IPS-15b (cell line): ENCODE measurements around the gene TMEM42.

Source experiments
- H3K27me3 ChIP-seq: one replicate; pipeline ENCODE4 v1.6.1; 2013; ENCODE audit warnings: low read length; ENCODE audit not compliant: control insufficient read depth, insufficient read depth
- H3K36me3 ChIP-seq: one replicate; pipeline ENCODE4 v1.6.1; 2013; ENCODE audit warnings: low read length; ENCODE audit not compliant: control insufficient read depth, insufficient read depth
- H3K4me1 ChIP-seq: one replicate; pipeline ENCODE4 v1.6.1; 2013; ENCODE audit warnings: mild to moderate bottlenecking, low read length; ENCODE audit not compliant: control insufficient read depth, insufficient read depth
- H3K4me3 ChIP-seq: one replicate; pipeline ENCODE4 v1.5.1; 2013; ENCODE audit warnings: low read depth, low read length
- H3K9ac ChIP-seq: one replicate; pipeline ENCODE4 v1.6.1; 2013; ENCODE audit warnings: low read depth, mild to moderate bottlenecking, low read length
- H3K9me3 ChIP-seq: one replicate; pipeline ENCODE4 v1.6.1; 2013; ENCODE audit warnings: mild to moderate bottlenecking, low read length; ENCODE audit not compliant: control insufficient read depth, insufficient read depth

TMEM42 gene

DNA sequence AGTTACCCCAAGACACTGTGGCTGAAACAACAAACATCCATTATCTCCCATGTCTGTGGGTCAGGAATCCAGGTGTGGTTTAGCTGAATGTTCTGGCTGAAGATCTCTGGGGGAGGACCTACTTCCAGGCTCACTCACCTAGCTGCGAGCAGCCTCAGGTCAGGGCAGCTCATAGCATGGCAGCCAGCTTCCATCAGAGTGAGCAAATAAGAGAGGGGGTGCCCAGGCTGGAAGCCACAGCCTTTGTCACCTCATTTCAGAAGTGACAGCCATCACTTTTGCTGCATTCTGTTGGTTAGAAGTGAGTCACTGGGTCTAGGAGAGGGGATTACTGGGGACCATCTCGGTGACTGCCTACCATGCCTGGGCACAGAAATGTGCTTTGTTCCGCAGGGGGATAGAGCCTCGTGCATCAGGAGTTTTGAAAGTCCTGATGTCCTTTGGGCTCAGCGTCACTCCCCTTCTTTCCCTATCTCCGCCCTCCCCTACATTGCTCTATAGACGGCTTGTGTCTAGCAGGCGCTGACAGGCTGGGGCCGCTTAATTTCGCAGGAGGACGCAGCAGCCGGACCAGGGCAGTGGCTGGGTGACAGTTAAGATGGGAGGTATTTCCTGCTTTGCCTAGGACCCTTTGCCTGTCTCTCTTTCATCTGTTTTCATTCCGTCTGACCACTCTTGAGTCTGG is 38.1 kb downstream of the TMEM42 start:
- H3K4me3 ChIP-seq = no peak overlapping the region
- H3K9ac ChIP-seq = no peak overlapping the region
- H3K27me3 ChIP-seq = no peaks in the 10 kb centered on the region
- peaks cover 6% of the 10 kb centered on the region for H3K4me1 ChIP-seq
- H3K9me3 ChIP-seq = no peaks in the 10 kb centered on the region
- H3K36me3 ChIP-seq = no peaks in the 10 kb centered on the region

DNA sequence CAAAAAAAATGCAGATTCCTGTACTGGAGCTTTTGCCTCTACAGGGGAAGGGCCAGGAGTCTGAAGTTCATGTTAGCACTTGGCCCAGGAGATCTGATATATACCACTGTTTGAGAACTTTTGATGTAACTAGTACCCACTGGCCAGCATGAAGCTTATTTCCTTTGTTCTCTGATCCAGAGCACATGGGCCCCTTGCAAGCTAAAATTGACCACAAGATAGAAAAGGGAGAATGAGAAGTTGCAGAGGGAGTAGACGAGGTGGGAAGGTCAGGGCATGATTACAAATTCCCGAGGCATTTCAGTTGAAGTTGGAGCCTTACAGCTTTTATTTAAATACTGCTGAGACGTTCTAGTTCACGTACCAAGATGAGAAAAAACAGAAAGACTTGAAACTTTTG is 40.9 kb downstream of the TMEM42 start:
- H3K9me3 ChIP-seq = no peaks in the 10 kb centered on the region
- H3K27me3 ChIP-seq = no peaks in the 10 kb centered on the region
- H3K36me3 ChIP-seq = no peaks in the 10 kb centered on the region
- H3K9ac ChIP-seq = no peak overlapping the region
- no peak overlapping the region for H3K4me3 ChIP-seq
- peaks cover 6% of the 10 kb centered on the region for H3K4me1 ChIP-seq

DNA sequence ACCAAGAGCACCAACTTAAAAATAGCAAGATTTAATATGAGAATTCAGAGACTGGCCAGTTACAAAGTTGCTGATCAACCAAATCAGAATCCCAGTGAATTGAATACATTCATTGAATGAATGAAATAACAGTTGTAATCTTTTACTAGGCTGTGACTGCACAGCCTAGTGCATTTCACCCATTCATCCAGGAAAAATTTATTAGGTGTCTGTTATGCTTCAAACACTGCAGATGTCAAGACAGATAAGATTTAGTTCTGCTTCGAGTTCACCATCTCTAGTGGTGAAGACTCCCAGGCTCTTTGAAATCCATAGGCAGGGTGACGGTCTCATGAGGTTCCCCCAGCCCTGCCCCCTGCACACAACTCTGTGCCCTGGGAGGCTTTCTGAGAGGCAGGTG is 41.6 kb downstream of the TMEM42 start:
- H3K9ac ChIP-seq = no peak overlapping the region
- no peaks in the 10 kb centered on the region for H3K36me3 ChIP-seq
- no peak overlapping the region for H3K4me3 ChIP-seq
- H3K27me3 ChIP-seq = no peaks in the 10 kb centered on the region
- H3K4me1 ChIP-seq = peaks cover 6% of the 10 kb centered on the region
- H3K9me3 ChIP-seq = no peaks in the 10 kb centered on the region

DNA sequence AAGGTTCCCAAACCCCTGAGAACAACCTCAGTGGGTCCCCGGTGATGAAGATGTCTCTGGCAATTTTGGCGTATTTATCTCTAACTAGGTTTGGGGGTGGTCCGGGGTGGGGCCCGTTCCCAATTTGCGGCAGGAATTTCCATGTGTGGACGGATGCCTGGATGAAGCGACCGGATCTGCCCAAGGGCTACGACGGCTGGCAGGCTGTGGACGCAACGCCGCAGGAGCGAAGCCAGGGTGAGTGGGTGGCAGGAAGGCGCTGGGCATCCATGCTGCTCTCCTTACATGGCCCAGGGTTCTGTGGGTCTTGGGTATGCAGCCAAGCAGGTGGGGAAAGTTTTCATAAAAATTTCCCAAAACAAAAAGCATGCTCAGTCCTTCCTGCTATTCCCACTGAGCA is 42.0 kb downstream of the TMEM42 start:
- no peaks in the 10 kb centered on the region for H3K36me3 ChIP-seq
- H3K9me3 ChIP-seq = no peaks in the 10 kb centered on the region
- no peak overlapping the region for H3K4me3 ChIP-seq
- H3K27me3 ChIP-seq = no peaks in the 10 kb centered on the region
- peaks cover 6% of the 10 kb centered on the region for H3K4me1 ChIP-seq
- no peak overlapping the region for H3K9ac ChIP-seq

DNA sequence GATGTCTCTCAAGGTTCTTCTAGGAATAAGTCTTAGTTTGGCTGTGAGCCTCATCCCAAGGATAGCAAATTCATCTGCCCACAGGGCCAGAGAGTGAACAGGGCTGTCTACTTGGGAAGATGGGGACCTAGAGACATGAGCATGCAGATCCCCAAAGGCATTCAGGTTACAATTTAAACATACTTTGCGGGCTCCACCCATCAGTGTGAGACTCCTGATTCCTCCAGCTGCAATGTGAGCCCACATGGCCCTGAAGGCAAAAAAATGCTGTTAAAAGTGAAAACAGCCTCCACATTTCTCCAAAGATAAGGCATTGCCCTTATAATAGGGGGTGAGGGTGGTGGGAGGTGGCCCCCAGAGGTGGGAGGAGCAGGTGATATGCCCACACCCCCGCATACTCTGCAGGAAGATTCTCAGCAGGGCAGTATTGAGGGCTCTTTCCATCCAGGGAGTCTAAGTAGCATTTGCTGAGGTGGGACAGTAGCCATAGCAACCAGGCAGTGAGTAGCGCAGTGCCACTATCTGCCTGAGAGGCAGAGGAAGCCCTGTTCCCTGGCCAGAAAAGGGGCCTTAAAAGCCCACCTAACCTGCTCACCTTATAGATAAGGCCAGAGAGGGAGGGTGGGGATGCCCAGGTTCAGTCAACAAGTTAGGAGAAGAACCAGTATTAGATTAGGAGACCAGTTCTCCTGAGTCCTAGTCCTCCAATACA is 43.9 kb downstream of the TMEM42 start:
- Histone ChIP-seq H3K36me3 (no peaks in the 10 kb centered on the region), H3K4me3 (no peak overlapping the region), H3K9me3 (no peaks in the 10 kb centered on the region), H3K27me3 (no peaks in the 10 kb centered on the region), H3K4me1 (peaks cover 2% of the 10 kb centered on the region), H3K9ac (no peak overlapping the region)

DNA sequence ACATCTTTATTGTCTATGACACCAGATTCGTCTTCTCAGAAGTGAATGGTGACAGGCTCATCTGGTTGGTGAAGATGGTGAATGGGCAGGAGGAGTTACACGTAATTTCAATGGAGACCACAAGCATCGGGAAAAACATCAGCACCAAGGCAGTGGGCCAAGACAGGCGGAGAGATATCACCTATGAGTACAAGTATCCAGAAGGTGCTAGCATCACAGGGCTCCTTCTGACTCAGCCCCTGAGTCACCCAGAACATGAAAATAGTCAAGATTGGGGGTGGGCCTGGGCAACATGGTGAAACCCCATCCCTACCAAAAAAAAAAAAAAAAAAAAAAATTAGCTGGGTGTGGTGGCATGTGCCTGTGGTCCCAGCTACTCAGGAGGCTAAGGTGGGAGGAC is 45.3 kb downstream of the TMEM42 start:
- Histone ChIP-seq H3K27me3 (no peaks in the 10 kb centered on the region), H3K4me1 (peaks cover 2% of the 10 kb centered on the region), H3K36me3 (no peaks in the 10 kb centered on the region), H3K9me3 (no peaks in the 10 kb centered on the region), H3K4me3 (no peak overlapping the region), H3K9ac (no peak overlapping the region)

DNA sequence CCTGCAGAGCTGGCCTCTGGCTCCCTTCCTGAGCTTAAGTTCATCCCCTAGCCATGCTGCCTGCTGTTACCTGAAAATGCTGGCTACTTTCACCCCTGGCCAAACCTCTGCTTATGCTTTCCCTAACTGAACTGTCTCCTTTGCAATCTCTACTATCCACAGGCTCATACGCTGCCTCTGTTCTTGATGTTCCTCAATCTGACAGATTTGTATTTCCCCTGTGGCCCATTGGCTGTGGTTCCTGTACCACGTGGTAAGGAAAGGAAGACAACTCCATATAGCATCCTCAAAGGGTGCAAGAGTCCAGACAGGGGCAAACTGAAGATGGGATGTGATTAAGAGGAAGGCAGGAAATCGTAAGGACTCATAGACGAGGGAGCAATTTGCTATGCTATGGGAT is 45.9 kb downstream of the TMEM42 start:
- H3K27me3 ChIP-seq = no peaks in the 10 kb centered on the region
- no peak overlapping the region for H3K9ac ChIP-seq
- H3K4me3 ChIP-seq = no peak overlapping the region
- no peaks in the 10 kb centered on the region for H3K9me3 ChIP-seq
- H3K36me3 ChIP-seq = no peaks in the 10 kb centered on the region
- peaks cover 2% of the 10 kb centered on the region for H3K4me1 ChIP-seq

DNA sequence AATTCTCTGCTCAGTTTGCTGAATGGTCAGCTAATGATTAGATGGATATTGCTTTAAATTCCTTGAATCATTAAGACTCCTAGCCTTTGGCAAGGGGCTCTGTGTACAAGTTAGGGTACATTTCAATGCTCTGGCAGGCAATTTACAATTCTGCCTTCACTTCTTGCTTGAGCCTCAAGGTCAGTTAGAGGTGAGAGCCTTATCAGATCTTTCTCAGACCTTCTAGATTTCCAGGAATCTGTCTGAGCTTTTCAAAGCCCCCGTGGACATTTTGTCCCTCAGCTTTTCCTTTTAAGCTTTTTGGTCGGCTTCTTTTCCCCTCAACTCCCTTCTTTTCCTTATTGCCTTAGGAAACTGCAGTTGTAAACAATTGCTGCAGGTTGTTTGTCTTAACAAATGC is 47.4 kb downstream of the TMEM42 start:
- Histone ChIP-seq H3K4me3 (no peak overlapping the region), H3K36me3 (no peaks in the 10 kb centered on the region), H3K9me3 (no peaks in the 10 kb centered on the region), H3K9ac (no peak overlapping the region), H3K27me3 (no peaks in the 10 kb centered on the region), H3K4me1 (peaks cover 2% of the 10 kb centered on the region)

DNA sequence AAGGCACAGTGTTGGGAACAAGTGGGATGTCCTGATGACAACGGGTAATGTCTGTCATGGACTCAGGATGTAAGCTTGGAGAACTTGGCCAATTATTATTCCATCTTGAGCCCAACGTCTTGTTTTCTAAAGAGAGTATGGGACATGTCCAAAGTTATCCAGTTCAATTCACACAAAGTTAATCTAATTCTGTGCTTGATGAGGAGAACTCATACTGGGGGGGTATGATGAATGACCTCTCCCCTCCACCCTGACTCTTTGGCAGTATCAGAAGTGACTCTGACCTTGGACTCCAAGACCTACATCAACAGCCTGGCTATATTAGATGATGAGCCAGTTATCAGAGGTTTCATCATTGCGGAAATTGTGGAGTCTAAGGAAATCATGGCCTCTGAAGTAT is 49.0 kb downstream of the TMEM42 start:
- no peak overlapping the region for H3K4me3 ChIP-seq
- H3K9me3 ChIP-seq = no peaks in the 10 kb centered on the region
- H3K4me1 ChIP-seq = peaks cover 5% of the 10 kb centered on the region
- H3K36me3 ChIP-seq = no peaks in the 10 kb centered on the region
- no peak overlapping the region for H3K9ac ChIP-seq
- H3K27me3 ChIP-seq = no peaks in the 10 kb centered on the region

DNA sequence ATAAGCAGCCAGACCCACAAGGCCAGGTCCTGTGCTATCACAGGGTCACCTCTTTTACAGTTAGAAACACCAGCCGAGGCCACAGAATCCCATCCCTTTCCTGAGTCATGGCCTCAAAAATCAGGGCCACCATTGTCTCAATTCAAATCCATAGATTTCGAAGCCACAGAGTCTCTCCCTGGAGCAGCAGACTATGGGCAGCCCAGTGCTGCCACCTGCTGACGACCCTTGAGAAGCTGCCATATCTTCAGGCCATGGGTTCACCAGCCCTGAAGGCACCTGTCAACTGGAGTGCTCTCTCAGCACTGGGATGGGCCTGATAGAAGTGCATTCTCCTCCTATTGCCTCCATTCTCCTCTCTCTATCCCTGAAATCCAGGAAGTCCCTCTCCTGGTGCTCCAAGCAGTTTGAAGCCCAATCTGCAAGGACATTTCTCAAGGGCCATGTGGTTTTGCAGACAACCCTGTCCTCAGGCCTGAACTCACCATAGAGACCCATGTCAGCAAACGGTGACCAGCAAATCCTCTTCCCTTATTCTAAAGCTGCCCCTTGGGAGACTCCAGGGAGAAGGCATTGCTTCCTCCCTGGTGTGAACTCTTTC is 52.3 kb downstream of the TMEM42 start:
- Histone ChIP-seq H3K27me3 (no peaks in the 10 kb centered on the region), H3K4me1 (peaks cover 3% of the 10 kb centered on the region), H3K36me3 (no peaks in the 10 kb centered on the region), H3K4me3 (no peak overlapping the region), H3K9me3 (no peaks in the 10 kb centered on the region), H3K9ac (no peak overlapping the region)

DNA sequence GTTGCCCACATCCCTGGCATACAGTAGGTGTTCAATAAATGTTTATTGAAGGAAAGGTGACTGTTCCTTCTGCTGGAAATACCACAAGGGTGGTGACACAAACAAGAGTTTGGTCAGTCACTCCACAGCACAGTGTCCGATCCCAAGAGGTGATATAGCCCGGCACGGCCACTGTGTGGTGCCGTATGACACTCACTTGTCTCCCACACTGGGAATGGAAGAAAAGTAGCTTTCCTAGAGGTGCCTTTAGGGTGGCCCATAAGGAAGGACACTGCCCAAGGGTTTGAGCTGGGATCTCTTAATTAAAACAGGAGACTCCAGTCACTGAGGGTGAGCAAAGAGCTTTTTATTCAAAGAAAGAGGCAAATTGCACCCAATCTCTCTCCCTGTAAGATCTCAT is 53.2 kb downstream of the TMEM42 start:
- no peaks in the 10 kb centered on the region for H3K27me3 ChIP-seq
- H3K4me3 ChIP-seq = no peak overlapping the region
- H3K4me1 ChIP-seq = peaks cover 3% of the 10 kb centered on the region
- no peak overlapping the region for H3K9ac ChIP-seq
- H3K36me3 ChIP-seq = no peaks in the 10 kb centered on the region
- no peaks in the 10 kb centered on the region for H3K9me3 ChIP-seq
